ENCODE measurements around the gene DMKN. TPM values are rescaled to one million over a fixed set of nuclear protein-coding genes. Genes with fewer than 3 reads are reported as not detected.

Gene DMKN
- total and polyA plus RNA-seq, 2 of the 8 experiments (the other 6 are each of a cell fraction or from before 2014, with no cell fraction given): 290 to 330 TPM

DNA sequence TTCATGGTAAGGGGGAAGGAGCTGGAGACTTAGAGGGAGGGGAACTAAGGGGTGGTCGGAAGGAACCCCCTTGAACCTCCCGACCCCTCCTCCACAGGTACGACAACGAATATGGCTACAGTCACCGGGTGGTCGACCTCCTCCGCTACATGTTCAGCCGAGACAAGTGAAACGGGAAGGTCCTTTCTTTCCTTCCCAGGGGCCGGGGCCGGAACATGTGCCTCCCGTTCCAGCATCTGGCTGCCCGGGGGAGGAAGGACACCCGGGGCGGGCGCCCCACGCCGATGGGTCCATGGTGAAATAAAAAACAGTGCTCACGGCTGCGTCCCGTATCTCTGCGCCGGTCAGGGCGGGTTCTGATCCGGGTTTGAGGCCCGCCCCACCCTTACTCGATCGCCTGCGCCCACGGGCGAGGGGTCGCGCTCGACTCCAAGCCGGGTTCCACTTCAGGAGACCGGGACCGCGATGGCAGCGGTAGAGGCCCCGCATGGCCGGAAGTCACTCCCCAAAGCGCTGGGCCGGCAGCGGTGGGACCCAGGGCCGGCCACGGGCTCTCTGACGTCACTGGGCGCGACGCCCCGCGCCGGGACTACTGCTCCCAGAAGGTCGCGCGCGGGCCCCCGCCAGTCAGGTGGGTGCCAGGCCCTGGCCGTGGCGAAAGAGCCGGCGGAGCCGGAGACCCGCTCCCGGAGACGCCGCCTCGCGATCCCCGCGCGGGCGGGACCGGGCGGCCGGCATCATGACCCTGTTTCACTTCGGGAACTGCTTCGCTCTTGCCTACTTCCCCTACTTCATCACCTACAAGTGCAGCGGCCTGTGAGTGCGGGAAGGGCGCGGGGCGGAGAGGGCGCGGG lies 31.8 kb upstream of the DMKN start, which contains the start of gene TMEM147:
TSS of gene TMEM147 (plus strand) at position 626 of the 854 bp plus-strand sequence. CDS start at position 740, 114 bp downstream.
- Histone ChIP-seq H3K4ac (replicated peaks; ENCODE audit: insufficient read length, low read depth, low read length) (peak within 1 kb of the TSS; percentile 95), H3K4me3 (ENCODE audit: extremely low read depth in 1 of 4, insufficient read depth in 2 of 4, low read depth in 3 of 4, low read length in 4 of 4) (peak within 1 kb of the TSS; percentile 88 to 97 (median 94)), H2AFZ (ENCODE audit: low read length) (peak within 1 kb of the TSS; percentile 4; the same call in 1 of the 2 replicates), H3K9me3 (ENCODE audit: insufficient read depth in 2 of 2, low read depth in 1 of 2, low read length in 1 of 2) (no peaks in the 10 kb centered on the region), H2AK5ac (ENCODE audit: low read depth, low read length) (peak within 1 kb of the TSS; percentile 68; the same call in 1 of the 2 replicates), H3K23ac (ENCODE audit: insufficient read length) (no peak within 1 kb of the TSS), H3K18ac (ENCODE audit: extremely low read depth, low read length) (peak within 1 kb of the TSS; percentile 95), H3K4me2 (ENCODE audit: insufficient read depth in 1 of 2, low read depth in 2 of 2, low read length in 2 of 2) (peak within 1 kb of the TSS; percentile 84 to 90), H2BK120ac (replicated peaks; ENCODE audit: low read depth, low read length) (no peak within 1 kb of the TSS), H3K36me3 (ENCODE audit: control insufficient read depth in 2 of 4, insufficient read depth in 4 of 4, low read length in 3 of 4) (peaks cover 0 to 18% (median 9%) of the 10 kb centered on the region in 4 experiments; a peak in 5 of 8 replicates), H3K79me1 (ENCODE audit: low read depth, low read length) (peaks cover 18% of the 10 kb centered on the region; the same call in 1 of the 2 replicates), H3K23me2 (ENCODE audit: low read depth, low read length) (peaks cover 10% of the 10 kb centered on the region; the same call in 1 of the 2 replicates), H2BK12ac (ENCODE audit: low read depth, low read length) (0 out of 2 replicates have a peak within 1 kb of the TSS, but pooled peaks have one; percentile 68), H3K79me2 (ENCODE audit: control insufficient read depth in 1 of 2, insufficient read depth in 2 of 2, low read length in 2 of 2) (peaks cover 0 to 31% of the 10 kb centered on the region in 2 experiments; a peak in 2 of 4 replicates), H3K27me3 (replicated peaks in 1 of 4; ENCODE audit: control insufficient read depth in 3 of 4, extremely low read depth in 1 of 4, insufficient read depth in 3 of 4, low read length in 3 of 4) (no peaks in the 10 kb centered on the region), H3K4me1 (replicated peaks in 1 of 4; ENCODE audit: control insufficient read depth in 3 of 4, insufficient read depth in 4 of 4, low read length in 3 of 4) (peaks cover 0 to 13% (median 2%) of the 10 kb centered on the region in 4 experiments; a peak in 3 of 7 replicates), H3K27ac (ENCODE audit: low read depth, low read length) (peak within 1 kb of the TSS; percentile 78; the same call in 1 of the 2 replicates), H2BK20ac (ENCODE audit: low read length) (no peak within 1 kb of the TSS), H2BK5ac (ENCODE audit: low read depth, low read length) (peak within 1 kb of the TSS; percentile 84), H3K56ac (replicated peaks; ENCODE audit: insufficient read length, low read depth, low read length) (peak within 1 kb of the TSS; percentile 90), H4K5ac (ENCODE audit: insufficient read length, low read depth, low read length) (peak within 1 kb of the TSS; percentile 80), H4K91ac (replicated peaks; ENCODE audit: insufficient read length, low read length) (peak within 1 kb of the TSS; percentile 68), H3K14ac (ENCODE audit: insufficient read length) (no peak within 1 kb of the TSS), H4K20me1 (replicated peaks in 1 of 2; ENCODE audit: control insufficient read depth in 1 of 2, insufficient read depth in 2 of 2, low read length in 2 of 2) (peaks cover 4 to 14% of the 10 kb centered on the region in 2 experiments), H4K8ac (ENCODE audit: extremely low read depth, insufficient read depth, low read length) (peak within 1 kb of the TSS; percentile 88), H2BK15ac (ENCODE audit: low read length) (no peak within 1 kb of the TSS), H3K9ac (replicated peaks in 1 of 4; ENCODE audit: extremely low read depth in 1 of 4, low read depth in 3 of 4, low read length in 3 of 4) (peak within 1 kb of the TSS; percentile 80 to 85 (median 84))
- DNase-seq (ENCODE audit: low read depth in 1 of 2, low spot score in 2 of 2) (peak; percentile 50 to 95), FAIRE-seq (no peak)
- CTCF ChIA-PET (ENCODE audit: partially characterized antibody): interaction anchor here (0.7 to 1.3 kb wide), 2 partner anchors 29 to 50 kb away, joined by 3 read pairs; no protein-coding TSS in a partner anchor
- WGBS, 2 experiments (ENCODE audit: extremely low coverage in 1 of 2, insufficient coverage in 1 of 2, insufficient read length in 1 of 2, insufficient replicate concordance in 2 of 2, low coverage in 1 of 2, low lambda C conversion rate in 2 of 2, missing lambda C conversion rate in 1 of 2): 3% methylated on average over 46 of the region's 85 CpGs; no CpG with 5 or more reads in 1 of the 2 experiments
- POLR2A ChIA-PET (ENCODE audit: partially characterized antibody): interaction anchor here (2.5 to 4.6 kb wide), 2 partner anchors 12 to 36 kb away, joined by 8 to 23 read pairs; no protein-coding TSS in a partner anchor
- TF ChIP-seq FOSL1 (IDR thresholded peaks at IDR 0.05; ENCODE audit: insufficient read depth, low read depth, low read length): no peak
- no peak for TF ChIP-seq CHD1 (IDR thresholded peaks at IDR 0.05; ENCODE audit: low read depth, low read length)
- peak; percentile 25; the same call in 1 of the 2 replicates for TF ChIP-seq RFX5 (IDR thresholded peaks at IDR 0.05; ENCODE audit: borderline replicate concordance, low read depth, low read length)
- no peak for TF ChIP-seq RBBP5 (IDR thresholded peaks at IDR 0.05; ENCODE audit: borderline replicate concordance, low read depth, low read length)
- TF ChIP-seq SUZ12 (IDR thresholded peaks at IDR 0.05; ENCODE audit: low read length): no peak
- no peak for TF ChIP-seq CBX8 (IDR thresholded peaks at IDR 0.05; ENCODE audit: borderline replicate concordance, low read depth, low read length)
- TF ChIP-seq PHF8 (conservative IDR thresholded peaks at IDR 0.05; ENCODE audit: low read depth, low read length): peak; percentile 85
- TF ChIP-seq TAF7 (optimal IDR thresholded peaks at IDR 0.05; ENCODE audit: borderline replicate concordance, low read depth, low read length): peak; percentile 16
- TF ChIP-seq POLR2AphosphoS5 (IDR thresholded peaks at IDR 0.05; ENCODE audit: low read depth, low read length): peak; percentile 56; the same call in 1 of the 2 replicates
- peak; percentile 78 for TF ChIP-seq TAF1 (IDR thresholded peaks at IDR 0.05; ENCODE audit: low read depth, low read length)
- no peak for TF ChIP-seq CEBPB (IDR thresholded peaks at IDR 0.05; ENCODE audit: low read depth, low read length)

All from H1 (cell line).